ENCODE data around the gene ECE2.
"Not testable (repeated sequence)": the region's sequence is repeated elsewhere in the genome, so short reads cannot be mapped to it uniquely, and the experiment has no call there.

The ECE2 gene

DNA sequence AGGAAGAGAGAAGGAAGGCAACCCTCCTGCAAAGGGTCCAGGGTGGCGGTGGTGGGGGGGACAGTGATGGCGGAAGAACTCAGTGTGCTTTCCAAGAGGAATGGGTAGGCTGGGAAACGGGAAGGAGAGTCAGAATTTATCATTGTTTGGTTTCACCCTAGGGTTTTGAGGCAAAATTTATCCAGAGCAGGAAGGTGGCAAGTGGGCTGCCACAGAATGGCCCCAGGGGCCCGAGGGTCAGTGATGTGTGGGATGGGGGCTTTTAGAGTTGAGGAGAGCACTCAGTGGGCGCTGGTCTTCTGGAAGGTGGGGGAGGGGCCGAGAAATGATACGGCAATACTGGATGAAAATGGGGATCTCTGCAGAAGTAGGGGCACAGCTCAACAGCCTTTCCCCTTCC lies 62.2 kb downstream of the ECE2 start:
- DNase-seq (ENCODE audit: low spot score), result no peak
- ChIA-PET POLR2A (ENCODE audit: low non-redundant PET) (no interaction called here), CTCF (interaction anchor here (0.6 to 1.3 kb wide), 3 partner anchors 17 to 246 kb away, joined by 3 read pairs; no protein-coding TSS in a partner anchor)
- H3K27ac ChIP-seq, result peak overlapping the region; percentile 94
- TF ChIP-seq, protein P1, sequence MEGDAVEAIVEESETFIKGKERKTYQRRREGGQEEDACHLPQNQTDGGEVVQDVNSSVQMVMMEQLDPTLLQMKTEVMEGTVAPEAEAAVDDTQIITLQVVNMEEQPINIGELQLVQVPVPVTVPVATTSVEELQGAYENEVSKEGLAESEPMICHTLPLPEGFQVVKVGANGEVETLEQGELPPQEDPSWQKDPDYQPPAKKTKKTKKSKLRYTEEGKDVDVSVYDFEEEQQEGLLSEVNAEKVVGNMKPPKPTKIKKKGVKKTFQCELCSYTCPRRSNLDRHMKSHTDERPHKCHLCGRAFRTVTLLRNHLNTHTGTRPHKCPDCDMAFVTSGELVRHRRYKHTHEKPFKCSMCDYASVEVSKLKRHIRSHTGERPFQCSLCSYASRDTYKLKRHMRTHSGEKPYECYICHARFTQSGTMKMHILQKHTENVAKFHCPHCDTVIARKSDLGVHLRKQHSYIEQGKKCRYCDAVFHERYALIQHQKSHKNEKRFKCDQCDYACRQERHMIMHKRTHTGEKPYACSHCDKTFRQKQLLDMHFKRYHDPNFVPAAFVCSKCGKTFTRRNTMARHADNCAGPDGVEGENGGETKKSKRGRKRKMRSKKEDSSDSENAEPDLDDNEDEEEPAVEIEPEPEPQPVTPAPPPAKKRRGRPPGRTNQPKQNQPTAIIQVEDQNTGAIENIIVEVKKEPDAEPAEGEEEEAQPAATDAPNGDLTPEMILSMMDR (conservative IDR thresholded peaks at IDR 0.05; ENCODE audit: low read depth), result no peak

DNA sequence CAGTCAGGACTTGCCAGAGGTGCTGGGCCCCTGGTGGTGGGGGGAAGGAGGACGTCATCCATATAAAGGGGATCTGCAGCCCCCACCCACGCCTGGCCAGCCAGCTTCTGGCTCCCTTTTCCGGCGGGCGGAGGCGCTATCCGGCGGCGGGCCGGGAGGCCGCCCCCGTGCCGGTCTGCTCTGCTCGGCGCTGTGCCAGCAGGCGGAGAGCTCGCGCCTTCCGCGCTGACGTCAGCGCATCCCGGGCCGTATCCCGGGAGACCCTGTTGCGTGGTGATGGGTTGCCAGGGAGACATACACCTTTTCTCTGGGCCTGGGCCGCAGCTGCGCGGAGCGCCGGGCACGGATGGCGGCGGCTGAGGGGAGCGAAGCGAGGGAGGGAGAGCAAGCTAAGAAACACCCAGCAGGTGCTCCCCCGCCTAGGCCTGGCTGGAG lies 62.7 kb downstream of the ECE2 start:
- DNase-seq (ENCODE audit: low spot score), result no peak
- CTCF ChIA-PET, result interaction anchor here (0.6 to 1.3 kb wide), 4 partner anchors 17 to 245 kb away, joined by 3 to 4 read pairs (median 3); no protein-coding TSS in a partner anchor
- POLR2A ChIA-PET (ENCODE audit: low non-redundant PET), result no interaction called here
- TF ChIP-seq, protein P1 (conservative IDR thresholded peaks at IDR 0.05; ENCODE audit: low read depth), result no peak
- peak overlapping the region; percentile 94 for H3K27ac ChIP-seq

DNA sequence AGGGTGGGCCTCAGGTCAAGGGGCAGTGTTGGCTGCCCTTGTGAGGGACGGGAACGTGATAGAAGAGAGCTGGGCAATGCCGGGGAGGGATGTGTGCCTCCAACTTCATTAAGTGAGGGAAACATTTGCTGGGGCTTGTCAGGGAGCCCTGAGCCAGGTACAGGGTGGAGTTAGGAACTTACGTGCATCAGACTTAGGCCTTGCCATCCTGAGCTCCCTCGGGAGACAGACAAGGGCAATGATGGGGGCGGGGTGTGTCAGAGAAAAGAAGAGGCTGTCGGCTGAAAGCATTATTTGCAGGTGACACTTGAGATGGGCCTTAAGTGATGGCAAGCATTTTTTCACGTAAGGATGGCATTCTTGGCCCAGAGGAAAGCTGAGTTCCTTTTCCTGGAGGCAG lies 63.2 kb downstream of the ECE2 start:
- TF ChIP-seq, protein P1 (conservative IDR thresholded peaks at IDR 0.05; ENCODE audit: low read depth), result no peak
- POLR2A ChIA-PET (ENCODE audit: low non-redundant PET), result no interaction called here
- peak overlapping the region; percentile 94 for H3K27ac ChIP-seq
- CTCF ChIA-PET, result interaction anchor here (0.7 to 1.3 kb wide), 4 partner anchors 12 to 19 kb away, joined by 3 to 4 read pairs (median 4); no protein-coding TSS in a partner anchor
- no peak for DNase-seq (ENCODE audit: low spot score)

DNA sequence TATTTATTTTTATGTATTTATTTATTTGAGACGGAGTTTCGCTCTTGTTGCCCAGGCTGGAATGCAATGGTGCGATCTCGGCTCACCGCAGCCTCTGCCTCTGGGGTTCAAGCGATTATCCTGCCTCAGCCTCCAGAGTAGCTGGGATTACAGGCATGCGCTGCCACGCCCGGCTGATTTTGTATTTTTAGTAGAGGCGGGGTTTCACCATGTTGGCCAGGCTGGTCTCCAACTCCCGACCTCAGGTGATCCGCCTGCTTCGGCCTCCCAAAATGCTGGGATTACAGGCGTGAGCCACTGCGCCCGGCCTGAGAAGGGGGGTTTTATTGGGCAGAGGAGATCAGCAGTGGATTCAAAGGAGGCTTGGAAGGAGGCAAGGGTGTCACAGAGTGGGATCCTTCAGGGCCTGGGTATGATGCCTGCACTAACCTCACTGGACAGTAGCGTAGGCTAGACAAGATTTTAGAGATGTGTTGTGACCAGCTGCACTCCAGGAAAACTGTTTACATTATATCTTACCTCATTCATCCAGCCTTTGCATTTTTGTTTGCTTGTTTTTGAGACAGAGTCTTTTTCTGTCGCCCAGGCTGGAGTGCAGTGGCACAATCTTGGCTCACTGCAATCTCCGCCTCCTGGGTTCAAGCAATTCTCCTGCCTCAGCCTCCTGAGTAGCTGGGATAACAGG lies 63.8 kb downstream of the ECE2 start:
- POLR2A ChIA-PET (ENCODE audit: low non-redundant PET); DNase-seq (ENCODE audit: low spot score): not testable (repeated sequence)
- peak overlapping the region; percentile 94 for H3K27ac ChIP-seq
- CTCF ChIA-PET, result interaction anchor here (0.7 to 0.9 kb wide), 2 partner anchors 12 to 14 kb away, joined by 3 to 4 read pairs; no protein-coding TSS in a partner anchor

DNA sequence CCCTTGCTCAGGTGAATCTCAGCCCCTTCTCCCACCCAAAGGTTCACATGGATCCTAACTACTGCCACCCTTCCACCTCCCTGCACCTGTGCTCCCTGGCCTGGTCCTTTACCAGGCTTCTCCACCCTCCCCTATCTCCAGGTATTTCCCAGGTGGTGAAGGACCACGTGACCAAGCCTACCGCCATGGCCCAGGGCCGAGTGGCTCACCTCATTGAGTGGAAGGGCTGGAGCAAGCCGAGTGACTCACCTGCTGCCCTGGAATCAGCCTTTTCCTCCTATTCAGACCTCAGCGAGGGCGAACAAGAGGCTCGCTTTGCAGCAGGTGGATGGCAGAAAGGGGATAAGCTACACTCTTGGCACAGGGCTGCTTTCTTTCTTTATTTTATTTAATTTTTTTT lies 66.1 kb downstream of the ECE2 start:
- DNase-seq (ENCODE audit: low spot score), result peak; percentile 92
- peak overlapping the region; percentile 69 for H3K27ac ChIP-seq
- ChIA-PET POLR2A (ENCODE audit: low non-redundant PET) (interaction anchor here (0.6 kb wide), 1 partner anchor 21 kb away, joined by 3 read pairs; no protein-coding TSS in a partner anchor), CTCF (no interaction called here)
- TF ChIP-seq, protein P1 (conservative IDR thresholded peaks at IDR 0.05; ENCODE audit: low read depth), result no peak

All from RWPE1 (cell line).